ENCODE data around the gene SLCO1C1.
"Not testable (repeated sequence)": the region's sequence is repeated elsewhere in the genome, so short reads cannot be mapped to it uniquely, and the experiment has no call there.

The SLCO1C1 gene, protein sequence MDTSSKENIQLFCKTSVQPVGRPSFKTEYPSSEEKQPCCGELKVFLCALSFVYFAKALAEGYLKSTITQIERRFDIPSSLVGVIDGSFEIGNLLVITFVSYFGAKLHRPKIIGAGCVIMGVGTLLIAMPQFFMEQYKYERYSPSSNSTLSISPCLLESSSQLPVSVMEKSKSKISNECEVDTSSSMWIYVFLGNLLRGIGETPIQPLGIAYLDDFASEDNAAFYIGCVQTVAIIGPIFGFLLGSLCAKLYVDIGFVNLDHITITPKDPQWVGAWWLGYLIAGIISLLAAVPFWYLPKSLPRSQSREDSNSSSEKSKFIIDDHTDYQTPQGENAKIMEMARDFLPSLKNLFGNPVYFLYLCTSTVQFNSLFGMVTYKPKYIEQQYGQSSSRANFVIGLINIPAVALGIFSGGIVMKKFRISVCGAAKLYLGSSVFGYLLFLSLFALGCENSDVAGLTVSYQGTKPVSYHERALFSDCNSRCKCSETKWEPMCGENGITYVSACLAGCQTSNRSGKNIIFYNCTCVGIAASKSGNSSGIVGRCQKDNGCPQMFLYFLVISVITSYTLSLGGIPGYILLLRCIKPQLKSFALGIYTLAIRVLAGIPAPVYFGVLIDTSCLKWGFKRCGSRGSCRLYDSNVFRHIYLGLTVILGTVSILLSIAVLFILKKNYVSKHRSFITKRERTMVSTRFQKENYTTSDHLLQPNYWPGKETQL

DNA sequence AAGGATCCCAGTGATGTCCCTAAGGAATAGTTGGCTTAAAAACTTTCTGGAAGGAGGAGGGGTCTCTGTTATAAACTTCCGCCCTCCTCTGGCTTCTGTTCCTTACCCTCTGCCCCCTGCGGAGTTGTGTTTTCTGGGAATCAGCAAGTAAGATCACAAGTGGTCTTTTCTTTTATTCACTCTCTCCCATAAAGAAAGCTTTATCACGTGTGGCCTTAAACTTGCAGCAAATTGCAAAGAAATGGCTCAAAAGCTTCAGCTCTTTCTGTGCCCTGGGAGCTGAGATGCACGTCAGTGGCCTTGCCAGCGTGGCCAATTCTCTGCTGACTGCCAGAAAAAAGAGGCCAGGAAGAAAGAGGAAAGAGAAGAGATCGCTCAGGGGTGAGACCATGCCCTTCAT, at the start of gene SLCO1C1:
SLCO1C1 (plus strand) TSS at position 101 of the 400 bp plus-strand sequence. CDS start 4,245 bp downstream, outside the sequence.
- DNase-seq: no peak

DNA sequence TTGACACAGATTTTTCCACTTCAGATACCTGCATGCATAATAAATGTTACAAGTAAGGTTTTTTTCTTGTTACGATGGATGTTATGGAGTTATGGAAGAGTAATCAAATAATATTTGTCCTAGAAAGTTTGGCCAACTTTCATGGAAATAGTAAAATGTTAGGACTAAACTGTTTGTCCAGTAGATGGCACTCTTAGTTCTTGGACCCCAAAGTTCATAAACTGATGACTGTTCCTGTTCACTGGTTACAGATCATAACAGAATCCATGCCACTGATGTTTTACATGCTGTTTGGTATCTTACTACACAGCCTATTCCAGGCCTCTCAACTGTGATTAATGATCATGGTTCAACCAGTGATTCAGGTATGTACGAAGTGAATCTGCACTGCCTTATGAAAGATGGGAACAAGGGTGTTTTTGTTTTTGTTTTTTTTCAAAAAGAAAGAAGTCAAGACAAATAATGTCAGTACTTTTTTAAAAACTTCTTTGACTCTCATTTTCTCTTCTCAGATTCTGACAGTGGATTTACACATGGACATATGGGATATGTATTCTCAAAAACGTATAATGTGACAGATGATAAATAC, 48.8 kb upstream of the SLCO1C1 start:
- DNase-seq: no peak

DNA sequence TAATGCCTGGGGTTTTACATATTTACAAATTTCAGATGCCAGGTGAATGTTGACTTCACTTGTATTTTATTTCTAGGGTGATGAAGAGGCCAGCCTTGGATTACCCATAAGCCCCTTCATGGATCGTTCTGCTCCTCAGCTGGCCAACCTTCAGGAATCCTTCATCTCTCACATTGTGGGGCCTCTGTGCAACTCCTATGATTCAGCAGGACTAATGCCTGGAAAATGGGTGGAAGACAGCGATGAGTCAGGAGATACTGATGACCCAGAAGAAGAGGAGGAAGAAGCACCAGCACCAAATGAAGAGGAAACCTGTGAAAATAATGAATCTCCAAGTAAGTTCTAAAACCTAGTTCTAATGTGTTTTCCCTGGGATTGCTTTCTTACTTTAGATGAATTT, 41.3 kb upstream of the SLCO1C1 start:
- no peak for DNase-seq

DNA sequence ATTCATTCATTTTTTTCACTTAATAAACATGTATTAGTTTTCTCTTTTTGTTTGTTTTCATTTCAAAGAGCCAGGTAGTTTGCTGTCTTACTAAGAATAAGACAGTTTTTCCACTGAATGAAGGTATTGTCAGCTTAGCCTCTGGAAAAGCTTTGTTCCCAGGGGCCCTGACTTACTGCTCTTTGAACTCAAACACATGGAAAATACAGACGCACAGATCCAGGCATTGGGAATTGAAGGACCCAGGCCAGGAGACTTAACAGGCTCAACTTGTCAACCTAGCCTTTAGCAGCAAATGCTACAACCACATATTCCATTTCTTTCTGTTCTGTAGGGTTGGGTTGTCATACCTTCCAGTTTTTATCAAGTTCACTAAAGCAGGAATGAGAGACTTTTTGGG, 38.5 kb upstream of the SLCO1C1 start:
- DNase-seq: no peak

DNA sequence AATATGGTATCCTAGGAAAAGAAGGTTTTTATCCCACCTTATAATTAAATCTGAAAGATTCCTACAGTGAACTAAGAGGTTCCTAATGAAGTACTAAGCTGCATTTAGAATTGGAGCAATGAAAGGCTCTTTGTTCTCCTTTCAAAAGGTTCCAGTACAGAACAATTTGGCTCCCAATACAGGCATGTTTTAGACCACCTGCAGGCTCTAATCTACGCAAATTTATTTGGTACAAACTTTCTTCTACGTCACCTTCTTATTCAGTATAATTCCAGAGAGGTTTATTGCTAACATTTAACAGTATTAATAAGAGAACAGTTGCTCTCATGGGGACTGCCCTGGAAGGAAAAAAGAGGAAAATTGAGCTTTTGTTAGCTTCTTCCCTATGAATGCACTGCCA, 37.6 kb upstream of the SLCO1C1 start:
- DNase-seq: no peak

DNA sequence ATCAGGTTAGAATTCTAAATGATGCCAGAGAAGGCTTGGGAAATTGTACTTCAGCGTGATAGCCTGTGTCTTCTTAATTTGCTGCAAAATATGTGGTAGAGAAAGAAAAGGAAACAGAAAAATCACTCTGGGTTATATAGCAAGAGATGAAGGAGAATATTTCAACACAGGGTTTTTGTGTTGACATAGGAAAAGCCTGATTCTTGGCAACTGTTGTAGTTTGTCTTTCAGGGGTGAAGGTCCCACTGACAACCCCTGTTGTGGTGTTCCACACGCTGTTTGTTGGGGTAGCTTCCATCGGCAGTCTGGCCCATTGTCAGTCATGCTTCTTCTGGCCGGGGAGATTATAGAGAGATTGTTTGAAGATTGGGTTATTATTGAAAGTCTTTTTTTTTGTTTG, 13.8 kb upstream of the SLCO1C1 start:
- DNase-seq: no peak

DNA sequence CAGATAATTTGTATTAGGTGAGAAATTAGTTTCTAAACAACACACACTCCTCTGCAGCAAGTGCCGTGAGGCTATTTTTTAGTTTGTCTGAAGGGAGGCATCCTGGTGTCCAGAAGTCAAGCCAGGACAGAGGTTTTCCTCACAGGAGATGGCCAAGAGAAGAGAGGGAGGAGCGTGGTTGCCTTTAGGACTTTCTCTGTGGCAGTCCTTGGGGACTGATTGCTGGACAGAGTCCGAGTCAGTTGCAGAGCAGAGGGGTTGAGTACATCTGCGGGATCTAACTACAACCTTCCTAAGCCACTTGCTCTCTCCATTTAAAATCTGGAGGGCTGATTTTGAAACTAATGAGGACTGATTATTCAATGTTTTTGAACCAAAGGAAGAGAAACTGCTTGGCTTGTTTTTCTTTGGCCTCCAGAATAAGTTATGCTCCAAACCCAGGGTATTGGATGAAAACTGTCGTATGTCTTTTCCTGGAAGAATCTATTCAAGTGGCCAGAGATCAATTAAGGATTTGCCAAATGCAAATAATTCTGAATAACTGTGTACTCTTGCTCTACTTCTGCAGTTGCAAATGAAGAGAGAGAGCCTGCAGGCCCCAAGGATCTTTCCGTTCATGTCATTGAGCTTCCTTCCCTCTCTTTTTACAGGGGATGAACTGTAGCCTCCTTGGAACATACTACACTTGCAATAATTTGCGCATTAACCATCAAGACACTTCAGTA, 1.2 kb downstream of the SLCO1C1 start:
- no peak for DNase-seq

DNA sequence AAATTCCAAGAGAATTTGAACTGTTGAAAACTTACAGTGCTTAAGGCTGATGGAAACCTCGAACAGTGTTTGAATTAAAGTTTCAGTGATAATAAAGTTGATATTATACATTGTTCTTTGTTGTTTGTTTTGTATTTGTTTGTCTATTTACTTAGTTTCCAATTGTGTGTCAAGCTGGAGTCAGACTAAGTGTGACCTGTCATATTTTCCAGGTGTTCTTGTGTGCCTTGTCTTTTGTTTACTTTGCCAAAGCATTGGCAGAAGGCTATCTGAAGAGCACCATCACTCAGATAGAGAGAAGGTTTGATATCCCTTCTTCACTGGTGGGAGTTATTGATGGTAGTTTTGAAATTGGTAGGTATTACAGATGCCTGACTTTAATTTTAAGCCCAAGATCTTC, 6.0 kb downstream of the SLCO1C1 start:
- DNase-seq: no peak

DNA sequence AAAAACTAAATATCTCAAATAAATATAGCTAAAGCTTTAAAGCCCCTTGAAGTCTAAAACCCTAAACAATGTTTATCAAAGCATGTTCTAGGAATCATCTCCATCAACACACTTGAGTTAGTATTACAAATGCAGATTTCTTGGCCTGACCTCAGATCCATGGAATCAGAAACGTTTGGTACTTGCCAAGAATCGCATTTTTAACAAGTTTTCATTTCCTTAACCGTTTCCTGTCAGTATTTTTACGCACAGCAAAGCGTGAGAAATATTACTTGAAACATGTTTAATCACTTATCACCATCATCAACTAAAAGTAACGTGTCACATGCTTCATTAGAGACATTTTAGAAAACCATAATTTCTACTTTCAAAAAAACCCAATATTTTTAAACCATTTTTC, 9.7 kb downstream of the SLCO1C1 start:
- DNase-seq: no peak

DNA sequence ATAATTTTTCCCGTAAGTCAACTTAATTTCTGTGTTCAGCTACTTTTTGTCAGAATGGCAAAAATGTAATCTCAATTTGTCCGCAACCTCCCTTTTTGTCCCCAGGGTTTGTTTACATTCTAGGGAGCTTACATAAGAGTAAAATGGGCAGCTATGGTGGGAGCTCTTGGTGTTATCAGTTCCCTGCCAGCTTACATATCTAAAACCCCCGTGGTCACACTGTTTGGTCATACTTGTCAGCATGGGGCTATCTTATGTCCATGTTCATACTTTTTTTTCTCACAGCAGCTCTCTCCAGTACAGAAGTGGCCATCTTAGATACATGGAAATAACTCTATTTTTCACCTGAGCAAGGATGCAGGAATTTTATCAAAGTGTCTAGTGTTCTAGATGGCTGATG, 16.7 kb downstream of the SLCO1C1 start:
- DNase-seq: no peak

DNA sequence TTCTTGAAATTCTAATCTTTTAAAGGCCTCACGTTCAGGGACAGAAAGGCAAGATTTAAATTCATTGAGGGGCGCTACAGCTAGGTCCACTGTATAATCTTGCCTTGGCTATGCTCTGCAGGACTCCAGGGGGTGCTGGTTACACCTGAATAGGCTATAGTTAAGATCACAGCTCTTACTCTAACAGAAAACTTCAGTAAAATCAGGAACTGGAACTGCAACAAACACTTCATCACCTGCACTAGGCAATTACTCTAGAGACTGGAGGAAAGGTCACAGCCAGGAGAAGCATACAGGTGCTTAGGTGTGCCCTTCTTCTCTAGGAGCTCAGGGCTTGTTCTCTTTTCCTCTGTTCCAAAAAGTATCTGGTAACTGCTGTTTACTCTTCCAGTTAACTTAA, 20.9 kb downstream of the SLCO1C1 start:
- no peak for DNase-seq

DNA sequence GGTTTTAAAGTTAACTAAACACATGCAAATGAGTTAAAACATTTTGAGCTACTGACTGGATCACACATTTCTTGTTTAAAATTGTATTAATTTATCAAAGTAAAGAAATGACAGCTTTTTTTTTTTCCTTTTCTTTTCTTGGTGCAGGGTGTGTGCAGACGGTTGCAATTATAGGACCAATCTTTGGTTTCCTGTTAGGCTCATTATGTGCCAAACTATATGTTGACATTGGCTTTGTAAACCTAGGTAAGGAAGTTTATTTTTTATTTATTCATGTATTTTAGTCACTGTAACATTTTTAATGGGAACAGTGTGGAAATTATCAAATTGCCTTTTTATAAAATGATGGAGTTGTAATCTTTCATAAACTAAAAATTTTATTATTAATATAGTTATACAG, 21.9 kb downstream of the SLCO1C1 start:
- DNase-seq: no peak

DNA sequence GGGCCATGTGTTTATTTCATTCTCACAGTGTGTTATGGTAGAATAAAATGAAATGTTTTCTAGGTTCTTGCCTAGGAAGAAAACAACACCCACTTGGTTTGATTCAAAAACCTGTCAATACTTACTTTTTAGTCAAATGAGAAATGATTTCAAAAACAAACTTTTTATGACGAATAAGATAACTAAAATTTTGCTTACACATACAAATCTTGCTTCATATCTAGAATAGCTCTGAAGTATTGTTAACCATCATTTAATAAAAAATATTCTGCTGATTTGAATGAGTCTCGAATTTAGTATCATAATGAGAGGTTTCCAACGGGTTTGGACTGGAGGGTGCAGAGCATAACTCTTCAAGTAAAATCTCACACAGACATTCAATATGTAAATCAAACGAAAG, 23.2 kb downstream of the SLCO1C1 start:
- no peak for DNase-seq

DNA sequence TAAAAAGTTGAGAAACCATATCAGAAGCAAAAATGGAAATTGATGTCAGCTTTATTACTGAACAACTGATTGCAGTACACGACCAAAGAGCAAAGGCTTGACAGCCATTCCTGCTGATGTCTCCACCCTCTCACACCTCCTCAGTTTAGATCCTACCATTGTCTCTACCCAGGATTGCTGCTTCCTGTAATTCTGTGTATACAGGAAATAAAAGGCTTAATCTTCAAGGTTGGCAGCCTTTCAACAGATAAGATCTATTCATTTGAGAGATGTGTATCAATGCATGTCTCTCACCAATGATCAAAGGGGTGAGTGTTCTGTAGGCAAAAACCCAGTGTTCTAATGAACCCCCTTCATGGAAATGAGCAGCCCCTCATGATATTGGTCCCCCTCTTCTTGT, 27.0 kb downstream of the SLCO1C1 start:
- DNase-seq: no peak

DNA sequence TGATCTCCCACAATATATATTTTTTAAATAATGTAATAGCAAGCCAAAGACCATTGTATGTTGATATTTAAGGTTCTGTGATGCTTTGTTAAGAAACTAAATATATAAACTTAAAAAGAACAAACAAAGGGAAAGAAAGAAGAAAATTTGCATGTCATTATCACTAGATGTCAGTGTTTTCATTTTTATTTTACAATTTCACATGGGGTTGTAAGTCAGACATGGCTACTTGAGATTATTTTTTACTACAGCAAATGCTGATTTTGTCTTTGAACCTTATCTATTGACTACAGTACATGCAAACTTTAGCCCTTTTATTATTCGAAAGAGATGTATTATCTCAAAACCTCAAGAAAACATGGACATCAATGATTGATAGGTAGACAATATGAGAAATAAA, 36.1 kb downstream of the SLCO1C1 start:
- DNase-seq: no peak

DNA sequence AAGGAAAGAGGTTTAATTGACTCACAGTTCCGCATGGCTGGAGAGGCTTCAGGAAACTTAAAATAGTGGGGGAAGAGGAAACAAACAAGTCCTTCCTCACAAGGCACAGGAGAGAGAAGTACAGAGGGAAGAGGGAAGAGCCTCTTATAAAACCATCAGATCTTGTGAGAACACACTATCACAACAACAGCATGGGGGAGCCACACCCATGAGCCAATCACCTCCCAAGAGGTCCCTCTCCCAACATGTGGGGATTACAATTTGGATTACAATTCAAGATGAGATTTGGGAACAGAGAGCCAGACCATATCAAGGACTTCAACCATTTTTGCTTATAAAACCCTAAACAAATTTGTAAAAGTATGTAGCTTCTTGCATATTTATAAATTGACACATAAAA, 45.8 kb downstream of the SLCO1C1 start:
- DNase-seq: no peak

DNA sequence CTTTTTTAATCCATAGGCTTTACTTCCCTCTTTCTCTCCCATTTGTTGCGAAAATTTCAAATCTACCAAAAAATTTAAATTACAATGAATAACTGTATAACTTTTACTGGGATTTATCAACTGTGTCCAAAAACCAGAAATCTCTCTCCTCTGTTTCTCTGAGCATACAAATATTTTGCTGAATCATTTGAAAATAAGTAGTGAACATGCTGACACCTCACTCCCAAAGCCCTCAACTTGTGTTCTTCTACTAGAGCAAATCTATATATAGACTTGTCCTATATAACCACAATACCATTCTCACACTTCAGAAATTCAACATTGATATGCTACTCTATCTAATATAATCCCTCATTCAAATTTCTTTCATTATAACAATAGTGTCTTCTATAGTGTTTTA, 53.1 kb downstream of the SLCO1C1 start:
- no peak for DNase-seq

DNA sequence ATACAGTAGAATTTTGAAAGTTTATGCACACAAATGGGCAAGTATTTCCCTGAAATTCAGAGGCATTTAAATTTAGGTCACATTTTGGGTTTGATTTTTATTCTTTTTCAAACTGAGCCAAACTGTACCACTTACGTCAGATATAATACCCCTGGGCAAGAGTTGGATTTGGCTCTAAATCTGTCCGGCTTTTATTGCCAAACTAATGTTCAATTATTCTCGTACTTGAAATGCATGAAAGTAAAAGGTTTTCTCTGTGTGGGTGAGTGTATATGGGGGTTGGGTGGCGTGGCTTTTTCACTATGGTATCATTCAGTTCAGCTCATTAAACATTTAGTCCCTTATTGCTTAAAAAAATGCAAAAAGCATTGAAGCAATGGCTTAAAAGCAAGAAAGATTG, 55.9 kb downstream of the SLCO1C1 start:
- DNase-seq: no peak

DNA sequence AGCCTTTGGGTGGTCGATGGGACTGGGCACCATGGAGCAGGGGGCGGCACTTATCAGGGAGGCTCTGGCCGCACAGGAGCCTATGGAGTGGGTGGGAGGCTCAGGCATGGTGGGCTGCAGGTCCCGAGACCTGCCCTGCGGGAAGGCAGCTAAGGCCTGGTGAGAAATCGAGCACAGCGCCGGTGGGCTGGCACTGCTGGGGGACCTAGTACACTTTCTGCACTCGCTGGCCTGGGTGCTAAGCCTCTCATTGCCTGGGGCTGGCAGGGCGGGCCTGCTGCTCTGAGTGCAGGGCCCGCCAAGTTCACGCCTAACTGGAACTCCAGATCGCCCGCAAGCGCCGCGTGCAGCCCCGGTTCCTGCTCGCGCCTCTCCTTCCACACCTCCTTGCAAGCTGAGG, 82.3 kb downstream of the SLCO1C1 start:
- no peak for DNase-seq

DNA sequence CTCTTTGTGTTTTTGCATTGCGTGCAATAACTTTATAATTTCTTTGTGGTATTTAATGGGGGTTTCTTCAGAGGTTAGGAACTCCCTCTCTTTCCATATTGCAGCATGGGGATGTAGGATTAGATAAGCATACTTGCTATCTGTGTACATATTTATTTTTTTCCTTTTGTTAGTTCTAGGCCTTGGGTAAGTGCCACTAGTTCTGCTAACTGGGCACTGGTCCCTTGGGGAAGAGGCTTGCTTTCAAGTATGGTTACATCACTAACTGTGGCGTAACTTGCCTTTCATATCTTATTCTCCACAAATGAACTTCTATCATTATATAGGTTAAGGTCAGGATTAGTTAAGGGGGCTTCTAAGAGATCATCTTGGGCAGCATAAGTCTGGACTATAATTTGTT, 83.8 kb downstream of the SLCO1C1 start:
- no peak for DNase-seq

DNA sequence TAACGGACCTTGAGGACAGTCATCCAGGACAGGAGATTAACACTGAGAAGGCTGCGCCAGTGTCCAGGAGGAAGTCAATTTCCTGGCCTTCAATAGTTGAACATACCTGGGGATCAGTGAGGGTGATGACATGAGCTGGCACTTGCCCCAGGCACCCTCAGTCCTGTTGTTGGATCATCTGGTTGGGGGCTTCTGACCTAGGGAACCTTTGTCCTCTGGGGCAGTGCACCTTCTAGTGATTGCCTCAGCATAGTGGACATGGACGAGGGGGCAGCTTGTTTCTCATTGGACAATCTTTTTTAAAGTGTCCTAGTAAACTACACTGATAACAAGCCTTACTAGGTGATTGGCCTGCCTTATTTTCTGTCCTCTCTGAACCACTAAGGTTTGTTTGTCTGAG, 84.8 kb downstream of the SLCO1C1 start:
- not testable (repeated sequence) for DNase-seq

DNA sequence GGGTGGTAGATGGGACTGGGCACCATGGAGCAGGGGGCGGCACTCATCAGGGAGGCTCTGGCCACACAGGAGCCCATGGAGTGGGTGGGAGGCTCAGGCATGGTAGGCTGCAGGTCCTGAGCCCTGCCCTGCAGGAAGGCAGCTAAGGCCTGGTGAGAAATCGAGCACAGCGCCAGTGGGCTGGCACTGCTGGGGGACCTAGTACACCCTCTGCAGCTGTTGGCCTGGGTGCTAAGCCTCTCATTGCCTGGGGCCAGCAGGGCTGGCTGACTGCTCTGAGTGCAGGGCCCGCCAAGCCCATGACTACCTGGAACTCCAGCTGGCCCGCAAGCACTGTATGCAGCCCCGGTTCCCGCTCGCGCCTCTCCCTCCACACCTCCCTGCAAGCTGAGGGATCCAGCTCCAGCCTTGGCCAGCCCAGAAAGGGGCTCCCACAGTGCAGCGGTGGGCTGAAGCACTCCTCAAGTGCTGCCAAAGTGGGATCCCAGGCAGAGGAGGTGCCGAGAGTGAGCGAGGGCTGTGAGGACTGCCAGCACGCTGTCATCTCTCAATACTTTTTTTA, 88.7 kb downstream of the SLCO1C1 start:
- not testable (repeated sequence) for DNase-seq

DNA sequence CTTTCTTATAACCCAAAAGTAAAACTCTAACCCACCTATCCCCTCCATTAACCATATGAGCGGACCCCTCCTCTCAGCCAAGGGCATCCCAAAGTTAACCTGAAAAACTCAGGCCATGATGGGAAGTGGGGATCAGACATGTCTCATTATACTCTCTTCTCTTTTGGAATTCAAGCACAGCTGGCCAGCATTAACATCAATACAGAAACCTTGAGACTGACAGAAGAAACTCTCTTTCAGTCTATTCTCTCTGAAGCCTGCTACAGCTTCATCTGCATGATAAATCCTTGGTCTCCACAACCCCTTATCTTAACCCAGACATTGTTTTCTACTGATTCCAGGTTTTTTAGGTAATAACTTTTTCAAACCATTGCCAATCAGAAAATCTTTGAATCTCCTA, 97.8 kb downstream of the SLCO1C1 start:
- DNase-seq: no peak
